ENCODE data around the gene ACOT7.

Gene ACOT7

DNA sequence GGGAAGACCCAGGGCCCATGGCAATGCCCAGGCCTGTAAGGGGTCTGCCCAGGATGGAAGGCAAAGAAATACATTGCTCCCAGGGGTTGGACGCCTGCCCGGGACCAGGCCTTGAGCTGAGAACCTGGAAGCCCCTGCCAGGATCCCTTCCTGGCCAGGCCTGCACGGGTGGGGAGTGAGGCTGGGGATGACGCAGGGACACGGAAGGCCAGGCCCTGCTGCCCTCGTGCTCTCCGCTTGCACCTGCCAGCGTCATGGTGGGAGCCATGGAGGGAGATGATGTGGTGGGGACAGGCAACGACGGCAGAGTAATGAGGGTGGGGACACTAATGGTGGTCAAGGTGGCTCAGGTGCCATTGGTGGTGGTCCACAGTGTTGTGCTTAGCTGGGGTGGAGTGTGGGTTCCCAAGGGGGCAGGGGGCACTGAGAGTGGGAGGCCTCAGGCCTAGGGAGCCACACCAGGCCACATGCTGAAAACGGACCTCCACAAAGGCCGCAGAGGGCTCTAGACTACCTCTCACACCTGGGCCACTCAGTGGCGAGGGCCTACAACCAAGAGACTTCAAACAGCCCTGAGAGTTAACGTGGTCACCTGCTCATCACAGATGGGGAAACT lies 145.3 kb downstream of the ACOT7 start:
- Mint-ChIP-seq H3K4me1 (ENCODE audit: low read depth) (peaks cover 26% of the 10 kb centered on the region), H3K36me3 (ENCODE audit: low read depth) (no peaks in the 10 kb centered on the region), H3K27ac (no peak overlapping the region), H3K9me3 (no peaks in the 10 kb centered on the region), H3K27me3 (peaks cover 87% of the 10 kb centered on the region), H3K4me3 (no peak overlapping the region)
- intact Hi-C loops (cut with micrococcal nuclease), result loop anchor here (5.0 to 10.0 kb wide), 3 partner anchors 159 to 196 kb away; no protein-coding TSS in a partner anchor

DNA sequence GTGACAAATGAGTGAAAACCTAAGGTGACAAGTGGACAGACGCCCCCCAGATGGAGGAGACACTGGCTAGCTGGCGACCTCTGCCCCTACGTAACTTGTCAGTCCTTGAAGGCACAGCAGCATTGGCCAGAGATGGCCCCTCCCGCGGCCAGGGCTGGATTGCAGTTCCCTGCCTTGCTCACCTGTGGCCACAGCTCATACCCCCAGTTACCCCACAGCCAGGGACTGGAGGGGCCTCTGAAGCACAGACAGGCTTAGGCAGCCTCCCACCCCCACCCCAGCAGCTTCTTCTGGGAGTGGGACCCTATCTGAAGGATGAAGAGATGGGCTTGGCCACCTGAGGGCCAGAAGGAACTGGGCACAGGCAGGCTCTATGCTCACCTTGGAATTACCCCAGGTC lies 145.9 kb downstream of the ACOT7 start:
- H3K27me3 Mint-ChIP-seq, result peaks cover 90% of the 10 kb centered on the region

DNA sequence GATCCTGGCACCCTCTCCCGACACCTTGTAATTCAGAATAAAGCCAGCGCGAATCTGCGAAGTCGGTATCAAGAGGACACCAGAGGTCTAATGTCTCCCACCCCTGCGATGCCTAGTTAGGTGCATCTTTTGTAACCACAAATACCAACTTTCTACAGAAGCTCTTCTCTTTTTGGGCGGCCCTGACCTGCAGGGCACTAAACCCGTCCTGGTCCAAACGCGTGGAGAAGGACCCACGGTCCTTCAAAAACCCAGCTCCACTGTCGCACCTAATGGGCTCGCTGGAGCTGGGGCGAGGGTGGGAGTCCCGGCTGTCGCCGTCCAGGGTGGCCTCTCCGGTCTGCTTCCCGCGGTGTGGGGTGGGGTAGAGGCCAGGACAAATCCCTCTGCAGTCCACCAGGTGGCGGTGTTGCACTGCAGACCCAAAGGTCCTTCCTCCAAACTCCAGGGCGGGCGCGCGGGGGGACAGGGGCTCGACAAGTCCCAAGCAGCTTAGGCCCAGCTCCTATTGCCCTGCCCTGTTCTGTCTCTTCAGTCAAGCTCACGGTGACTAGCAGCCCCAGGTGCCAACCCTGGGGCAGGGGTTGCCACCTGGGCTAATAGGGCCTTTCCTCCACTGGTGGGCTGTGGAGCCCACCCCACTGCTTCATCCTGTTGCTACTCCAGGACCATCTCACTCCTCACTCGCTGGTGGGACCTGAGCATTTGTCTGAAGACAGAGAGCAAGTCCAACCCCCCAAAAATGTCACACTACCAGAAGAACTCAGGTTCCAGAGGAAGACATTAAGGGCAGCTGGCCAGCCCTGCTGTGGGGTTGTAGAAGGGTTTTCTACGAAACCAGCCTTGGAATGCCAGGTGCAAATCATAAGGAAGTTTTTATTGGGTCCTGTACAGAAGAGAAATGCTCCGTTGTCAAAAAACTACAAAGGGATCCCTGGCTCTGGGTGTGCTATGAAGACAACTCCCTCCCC lies 146.8 kb downstream of the ACOT7 start:
- intact Hi-C loops (cut with micrococcal nuclease), result loop anchor here (1.0 to 10.0 kb wide), 4 partner anchors 97 to 194 kb away; no protein-coding TSS in a partner anchor
- no peaks in the 10 kb centered on the region for H3K9me3 Mint-ChIP-seq
- H3K27ac Mint-ChIP-seq, result no peak overlapping the region
- peaks cover 28% of the 10 kb centered on the region for H3K4me1 Mint-ChIP-seq (ENCODE audit: low read depth)
- H3K4me3 Mint-ChIP-seq, result no peak overlapping the region
- H3K36me3 Mint-ChIP-seq (ENCODE audit: low read depth), result no peaks in the 10 kb centered on the region
- peaks cover 84% of the 10 kb centered on the region for H3K27me3 Mint-ChIP-seq

More for the DNA sequence above, 145.9 kb downstream of the ACOT7 start:
- H3K9me3 Mint-ChIP-seq, result no peaks in the 10 kb centered on the region
- H3K4me3 Mint-ChIP-seq, result no peak overlapping the region
- peaks cover 26% of the 10 kb centered on the region for H3K4me1 Mint-ChIP-seq (ENCODE audit: low read depth)
- intact Hi-C loops (cut with micrococcal nuclease), result loop anchor here (5.0 to 10.0 kb wide), 3 partner anchors 160 to 195 kb away; no protein-coding TSS in a partner anchor
- no peak overlapping the region for H3K27ac Mint-ChIP-seq
- H3K36me3 Mint-ChIP-seq (ENCODE audit: low read depth), result no peaks in the 10 kb centered on the region

DNA sequence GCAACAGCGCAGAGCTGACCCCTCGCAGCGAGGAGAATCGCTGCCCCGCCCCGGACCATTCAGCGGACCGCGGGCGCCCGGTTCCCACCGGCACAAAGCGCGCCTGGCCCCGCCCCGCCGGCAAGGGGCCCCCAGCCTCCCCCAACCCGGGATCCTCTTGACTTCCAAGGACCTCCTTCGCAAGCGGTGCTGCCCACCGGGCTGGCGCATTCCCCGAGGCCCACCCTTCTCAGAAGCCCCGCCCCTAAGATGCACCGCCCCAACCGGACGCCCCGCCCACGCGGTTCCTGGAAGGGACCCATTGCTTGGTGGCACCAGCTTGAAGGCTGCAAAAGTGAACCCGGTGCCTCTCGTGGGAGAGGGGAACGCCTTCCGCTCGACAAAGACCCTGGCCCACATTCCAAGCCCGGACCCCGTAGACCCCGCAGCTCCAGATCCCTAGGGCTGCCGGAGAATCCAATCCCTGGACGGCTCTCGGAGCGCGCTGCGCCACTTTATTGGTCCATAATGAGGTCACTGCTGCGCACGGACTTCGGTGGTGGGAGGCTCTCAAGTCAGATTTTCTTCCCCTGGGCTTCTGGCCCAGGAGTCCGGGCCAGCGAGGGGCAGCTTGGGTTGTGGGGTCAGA lies 147.6 kb downstream of the ACOT7 start:
- peaks cover 36% of the 10 kb centered on the region for H3K4me1 Mint-ChIP-seq (ENCODE audit: low read depth)
- H3K9me3 Mint-ChIP-seq, result no peaks in the 10 kb centered on the region
- no peak overlapping the region for H3K4me3 Mint-ChIP-seq
- no peak overlapping the region for H3K27ac Mint-ChIP-seq
- intact Hi-C loops (cut with micrococcal nuclease), result loop anchor here (1.0 to 10.0 kb wide), 5 partner anchors 97 to 194 kb away; no protein-coding TSS in a partner anchor
- no peaks in the 10 kb centered on the region for H3K36me3 Mint-ChIP-seq (ENCODE audit: low read depth)
- peaks cover 85% of the 10 kb centered on the region for H3K27me3 Mint-ChIP-seq

DNA sequence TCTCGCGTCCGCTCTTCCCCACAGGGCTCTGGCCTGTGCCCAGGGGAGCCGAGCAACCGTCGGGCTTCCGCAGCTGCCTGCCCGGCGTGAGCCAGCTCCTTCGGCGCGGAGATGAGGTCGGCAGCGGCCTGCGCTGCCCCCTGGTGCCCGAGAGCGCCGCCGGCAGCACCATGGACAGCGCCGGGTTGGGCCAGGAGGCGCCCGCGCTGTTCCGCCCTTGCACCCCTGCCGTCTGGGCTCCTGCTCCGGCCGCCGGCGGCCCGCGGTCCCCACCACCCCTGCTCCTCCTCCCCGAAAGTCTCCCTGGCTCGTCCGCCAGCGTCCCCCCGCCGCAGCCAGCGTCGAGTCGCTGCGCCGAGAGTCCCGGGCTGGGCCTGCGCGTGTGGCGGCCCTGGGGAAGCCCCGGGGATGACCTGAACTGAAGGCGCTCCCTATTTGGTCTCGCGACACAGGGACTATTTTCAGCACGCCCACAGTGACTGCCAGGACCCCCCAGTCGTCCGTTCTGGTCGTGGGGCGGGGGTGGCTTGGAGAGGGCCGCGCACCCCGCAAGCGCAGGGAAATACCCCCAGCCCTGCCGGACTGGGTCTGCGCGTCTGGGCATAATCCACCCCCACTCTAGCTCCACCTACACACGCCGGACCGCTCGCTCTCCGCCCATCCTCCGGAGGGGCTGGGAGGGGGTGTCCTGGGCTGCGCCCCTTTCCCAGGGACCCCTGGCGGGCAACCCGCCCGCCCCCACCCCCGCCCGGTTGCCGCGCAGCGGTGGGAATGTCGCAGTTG lies 148.3 kb downstream of the ACOT7 start:
- Mint-ChIP-seq H3K27me3 (peaks cover 85% of the 10 kb centered on the region), H3K27ac (no peak overlapping the region), H3K9me3 (no peaks in the 10 kb centered on the region), H3K36me3 (ENCODE audit: low read depth) (no peaks in the 10 kb centered on the region), H3K4me3 (no peak overlapping the region), H3K4me1 (ENCODE audit: low read depth) (peaks cover 36% of the 10 kb centered on the region)
- intact Hi-C loops (cut with micrococcal nuclease), result loop anchor here (1.0 to 10.0 kb wide), 4 partner anchors 136 to 193 kb away; no protein-coding TSS in a partner anchor

DNA sequence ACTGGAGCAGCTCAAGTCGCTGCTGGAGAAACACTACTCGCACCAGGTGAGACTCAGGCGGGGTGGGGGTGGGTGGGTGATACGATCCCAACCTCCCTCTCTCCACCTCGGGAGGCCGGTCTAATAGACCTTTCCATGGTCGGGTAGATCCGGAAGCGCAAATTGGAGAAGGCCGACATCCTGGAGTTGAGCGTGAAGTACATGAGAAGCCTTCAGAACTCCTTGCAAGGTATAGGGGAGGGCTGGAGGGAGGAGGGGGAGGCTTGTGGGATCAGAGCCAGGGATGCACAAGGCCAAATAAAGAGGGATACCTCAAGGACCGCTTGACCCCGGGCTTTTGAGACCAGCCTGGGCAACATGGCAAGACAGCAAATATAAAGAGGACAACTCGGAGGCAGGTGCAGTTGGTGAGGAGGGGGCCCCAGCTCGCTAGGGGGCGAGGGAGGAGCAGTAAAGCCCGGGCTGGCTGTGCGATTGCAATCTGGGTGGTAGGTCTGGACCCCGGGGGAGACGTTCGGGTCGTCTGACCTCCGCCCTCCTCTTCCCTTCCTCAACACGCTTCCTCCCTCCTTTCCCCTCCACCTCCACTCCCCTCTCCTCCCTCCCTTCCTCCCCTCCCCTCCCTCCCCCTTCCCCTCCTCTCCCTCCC lies 149.0 kb downstream of the ACOT7 start:
- intact Hi-C loops (cut with micrococcal nuclease), result loop anchor here (1.0 to 10.0 kb wide), 5 partner anchors 37 to 192 kb away; partner anchors contain the start of gene RNF207
- Mint-ChIP-seq H3K27ac (no peak overlapping the region), H3K27me3 (peaks cover 88% of the 10 kb centered on the region), H3K9me3 (no peaks in the 10 kb centered on the region), H3K4me1 (ENCODE audit: low read depth) (peaks cover 36% of the 10 kb centered on the region), H3K36me3 (ENCODE audit: low read depth) (no peaks in the 10 kb centered on the region), H3K4me3 (no peak overlapping the region)

DNA sequence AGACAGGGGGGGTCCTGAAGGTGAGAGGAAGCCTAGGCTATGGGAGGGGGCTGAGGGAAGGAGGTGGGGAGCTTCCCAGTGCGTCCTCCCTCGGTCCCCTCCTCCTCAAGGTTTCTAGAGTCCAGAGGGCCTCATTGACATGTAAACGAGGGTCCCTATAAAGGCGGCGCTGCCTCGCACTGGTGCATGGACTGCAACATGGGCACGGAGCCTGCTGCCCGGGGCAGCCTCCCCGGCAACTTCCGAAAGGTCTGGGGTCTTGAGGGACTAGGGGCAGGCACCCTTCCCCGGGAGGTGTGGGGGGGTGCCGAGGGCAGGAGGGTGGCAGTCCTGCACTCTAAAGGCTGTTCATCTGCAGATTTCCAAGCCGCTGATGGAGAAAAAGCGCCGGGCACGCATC lies 149.6 kb downstream of the ACOT7 start, which contains the start of gene HES3:
Gene HES3, plus strand, starts transcription at position 187 of the 400 bp plus-strand sequence. Its CDS starts 187 bp downstream, at position 374.
- H3K4me3 Mint-ChIP-seq, result no peak within 1 kb of the TSS
- H3K27ac Mint-ChIP-seq, result no peak within 1 kb of the TSS
- peaks cover 91% of the 10 kb centered on the region for H3K27me3 Mint-ChIP-seq
- no peaks in the 10 kb centered on the region for H3K36me3 Mint-ChIP-seq (ENCODE audit: low read depth)
- H3K4me1 Mint-ChIP-seq (ENCODE audit: low read depth), result peaks cover 39% of the 10 kb centered on the region
- intact Hi-C loops (cut with micrococcal nuclease), result loop anchor here (5.0 to 10.0 kb wide), 2 partner anchors 37 to 191 kb away; partner anchors contain the start of gene RNF207
- no peaks in the 10 kb centered on the region for H3K9me3 Mint-ChIP-seq

DNA sequence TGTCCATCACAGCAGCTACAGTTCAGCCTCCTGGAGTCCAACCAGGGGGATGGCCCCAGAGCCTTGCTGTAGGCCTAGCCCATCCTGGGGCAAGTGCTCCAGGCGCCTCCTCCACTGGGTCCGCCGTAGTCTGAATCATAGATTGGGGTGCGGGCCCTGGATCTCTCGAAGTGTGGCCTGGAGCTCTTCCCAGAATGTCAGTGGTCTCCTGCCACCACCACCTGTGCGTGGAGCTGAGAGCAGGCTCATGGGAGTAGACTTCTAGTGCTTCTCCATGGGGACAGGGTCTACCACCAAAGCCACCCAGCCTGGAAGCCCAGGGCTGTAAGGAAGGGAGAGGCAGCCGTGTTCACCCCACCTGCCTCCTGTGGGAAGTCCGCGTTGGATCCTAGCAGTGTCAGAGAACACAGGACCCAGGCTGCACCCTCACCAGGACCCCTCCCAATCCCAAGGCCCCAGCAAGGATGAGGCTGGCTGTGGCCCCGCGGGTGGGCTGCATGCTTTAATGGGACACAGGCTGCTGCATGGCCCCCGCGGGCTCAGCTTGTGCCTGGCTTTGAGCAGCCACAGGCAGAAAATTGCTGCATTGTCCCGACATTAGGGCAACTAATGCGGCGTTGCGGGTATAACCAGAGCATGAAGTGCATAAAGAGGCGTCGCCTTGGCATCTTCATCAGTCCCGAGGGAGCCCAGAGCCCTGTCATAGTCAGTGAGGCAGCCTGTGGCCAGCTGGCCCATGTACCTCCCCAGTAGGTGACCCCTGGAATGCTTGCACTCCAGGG lies 150.3 kb downstream of the ACOT7 start:
- Mint-ChIP-seq H3K36me3 (ENCODE audit: low read depth) (no peaks in the 10 kb centered on the region), H3K4me1 (ENCODE audit: low read depth) (peaks cover 43% of the 10 kb centered on the region), H3K9me3 (no peaks in the 10 kb centered on the region), H3K4me3 (no peak overlapping the region), H3K27me3 (peaks cover 91% of the 10 kb centered on the region), H3K27ac (no peak overlapping the region)
- intact Hi-C loops (cut with micrococcal nuclease), result loop anchor here (5.0 to 10.0 kb wide), 2 partner anchors 36 to 192 kb away; partner anchors contain the start of gene RNF207

DNA sequence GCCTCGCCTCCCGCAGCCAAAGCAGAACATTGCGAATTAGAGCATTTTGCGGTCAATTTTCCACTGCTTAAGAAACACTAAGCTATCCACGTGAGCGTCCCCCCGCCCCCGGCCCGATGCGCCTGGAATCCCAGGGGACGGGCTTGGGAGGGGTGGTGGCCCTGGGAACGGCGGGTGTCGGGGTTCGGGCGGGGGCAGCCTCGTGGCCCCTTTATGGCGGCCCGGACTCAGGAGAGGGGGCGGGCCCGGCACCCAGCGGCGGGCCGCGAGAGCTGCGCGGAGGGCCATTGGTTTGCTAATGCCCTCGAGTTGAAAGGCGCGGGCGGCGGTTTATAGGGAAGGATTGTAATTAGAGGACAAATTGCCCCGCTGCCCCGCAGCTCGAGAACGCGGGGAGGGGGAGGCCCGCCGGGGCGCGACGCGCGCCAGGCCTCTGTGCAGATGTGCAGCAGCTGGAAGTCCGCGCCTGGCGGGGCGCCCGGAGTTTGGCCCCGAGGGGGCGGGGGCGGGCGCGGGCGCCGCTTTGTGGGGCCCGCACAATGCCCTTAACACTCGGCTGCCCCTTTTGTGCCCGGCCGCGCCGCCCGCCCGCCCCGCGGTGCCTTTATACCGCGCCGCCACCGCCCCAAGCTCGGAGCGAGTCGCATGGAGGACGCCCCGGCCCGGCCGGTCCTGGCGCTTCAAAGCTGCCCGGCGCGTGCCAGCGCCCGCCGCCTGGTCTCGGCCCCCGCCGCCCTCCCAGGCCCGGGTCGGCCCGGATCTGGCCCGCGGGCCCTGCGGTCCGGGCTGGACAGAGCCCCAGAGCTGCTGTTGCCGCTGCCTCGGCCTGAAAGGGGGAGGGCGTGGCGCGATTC lies 151.5 kb downstream of the ACOT7 start:
- H3K27me3 Mint-ChIP-seq, result peaks cover 87% of the 10 kb centered on the region
- H3K9me3 Mint-ChIP-seq, result no peaks in the 10 kb centered on the region
- no peaks in the 10 kb centered on the region for H3K36me3 Mint-ChIP-seq (ENCODE audit: low read depth)
- H3K4me1 Mint-ChIP-seq (ENCODE audit: low read depth), result peaks cover 43% of the 10 kb centered on the region
- intact Hi-C loops (cut with micrococcal nuclease), result loop anchor here (5.0 to 10.0 kb wide), 2 partner anchors 35 to 193 kb away; partner anchors contain the start of gene RNF207
- no peak overlapping the region for H3K27ac Mint-ChIP-seq
- peak overlapping the region; percentile 30 for H3K4me3 Mint-ChIP-seq

DNA sequence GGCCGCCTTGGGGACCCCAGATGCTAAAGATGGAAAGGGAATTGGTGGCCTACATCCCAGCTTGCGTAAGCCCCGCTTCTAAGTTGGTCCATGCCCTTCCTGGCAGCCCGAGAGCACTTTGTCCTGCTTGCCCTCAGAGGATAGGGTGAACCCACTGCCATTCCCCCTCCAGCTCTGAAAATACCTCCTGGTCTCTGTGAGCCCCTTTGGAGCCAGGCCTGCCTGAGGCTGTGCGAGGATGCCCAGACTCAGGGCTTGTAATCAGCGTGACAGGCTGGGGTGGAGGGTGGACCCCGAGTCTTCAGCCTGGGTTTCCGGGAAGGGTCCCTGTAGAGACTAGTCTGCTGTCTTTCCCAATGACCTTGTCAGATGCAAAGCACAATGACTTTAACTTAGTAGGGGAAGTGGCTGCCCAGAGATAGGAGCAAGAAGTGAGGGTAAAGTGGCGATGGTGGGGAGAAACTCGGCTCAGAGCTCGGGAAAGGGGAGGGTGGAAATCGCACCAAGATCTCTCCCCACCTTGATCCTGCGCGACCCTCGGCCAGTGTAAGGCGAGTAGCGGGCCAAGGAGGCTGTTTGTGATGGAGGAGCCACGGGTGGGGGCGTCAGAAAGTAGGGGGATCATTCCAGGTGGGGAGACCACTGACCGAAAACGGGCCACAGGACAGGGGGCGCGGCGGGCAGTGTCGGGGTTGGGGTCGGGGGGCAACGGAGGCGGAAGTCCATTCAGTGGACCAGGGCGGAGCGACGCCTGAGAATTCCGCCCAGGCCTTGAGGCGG lies 152.3 kb downstream of the ACOT7 start:
- intact Hi-C loops (cut with micrococcal nuclease), result loop anchor here (5.0 to 10.0 kb wide), 2 partner anchors 34 to 194 kb away; partner anchors contain the start of gene RNF207
- peaks cover 36% of the 10 kb centered on the region for H3K4me1 Mint-ChIP-seq (ENCODE audit: low read depth)
- H3K4me3 Mint-ChIP-seq, result peak overlapping the region; percentile 30
- no peak overlapping the region for H3K27ac Mint-ChIP-seq
- no peaks in the 10 kb centered on the region for H3K36me3 Mint-ChIP-seq (ENCODE audit: low read depth)
- H3K27me3 Mint-ChIP-seq, result peaks cover 80% of the 10 kb centered on the region
- no peaks in the 10 kb centered on the region for H3K9me3 Mint-ChIP-seq
